ENCODE data around the gene CALCOCO2. TPM values are rescaled to one million over a fixed set of nuclear protein-coding genes. Genes with fewer than 3 reads are reported as not detected.

CALCOCO2 gene
- total and polyA plus RNA-seq, 2 of the 13 experiments (the other 11 are each of a cell fraction or from before 2014, with no cell fraction given), result 72.9 to 111 TPM

- TF ChIP-seq NR2F1 (CRISPR knock-in tag; IDR thresholded peaks at IDR 0.05) (no peak), YEATS4 (CRISPR knock-in tag; IDR thresholded peaks at IDR 0.05; ENCODE audit: borderline replicate concordance) (peak; percentile 62; the same call in 1 of the 2 replicates), GMEB2 (CRISPR knock-in tag; IDR thresholded peaks at IDR 0.05; ENCODE audit: low read depth) (peak; percentile 83), ZNF337 (CRISPR knock-in tag; IDR thresholded peaks at IDR 0.05; ENCODE audit: borderline replicate concordance, low read depth) (peak; percentile 80; the same call in 1 of the 2 replicates), ZNF136 (CRISPR knock-in tag; IDR thresholded peaks at IDR 0.05; ENCODE audit: low read depth) (peak; percentile 86; the same call in 1 of the 2 replicates), ZNF784 (CRISPR knock-in tag; IDR thresholded peaks at IDR 0.05; ENCODE audit: borderline replicate concordance) (peak; percentile 81), PLRG1 (conservative IDR thresholded peaks at IDR 0.05) (no peak), RARA (CRISPR knock-in tag; IDR thresholded peaks at IDR 0.05) (0 out of 2 replicates have a peak, but pooled peaks have one; percentile 17), RXRA (CRISPR knock-in tag; IDR thresholded peaks at IDR 0.05) (peak; percentile 62; the same call in 1 of the 2 replicates), ZNF142 (CRISPR knock-in tag; IDR thresholded peaks at IDR 0.05) (peak; percentile 74; the same call in 1 of the 2 replicates), ZNF576 (CRISPR knock-in tag; IDR thresholded peaks at IDR 0.05) (peak; percentile 48; the same call in 1 of the 2 replicates), ZFX (CRISPR knock-in tag; IDR thresholded peaks at IDR 0.05; ENCODE audit: low read depth) (peak; percentile 98), MED1 (CRISPR knock-in tag; IDR thresholded peaks at IDR 0.05) (peak; percentile 17; the same call in 1 of the 2 replicates), ATF2 (CRISPR knock-in tag; IDR thresholded peaks at IDR 0.05) (0 out of 2 replicates have a peak, but pooled peaks have one; percentile 8)
- TF ChIP-seq, protein P1, sequence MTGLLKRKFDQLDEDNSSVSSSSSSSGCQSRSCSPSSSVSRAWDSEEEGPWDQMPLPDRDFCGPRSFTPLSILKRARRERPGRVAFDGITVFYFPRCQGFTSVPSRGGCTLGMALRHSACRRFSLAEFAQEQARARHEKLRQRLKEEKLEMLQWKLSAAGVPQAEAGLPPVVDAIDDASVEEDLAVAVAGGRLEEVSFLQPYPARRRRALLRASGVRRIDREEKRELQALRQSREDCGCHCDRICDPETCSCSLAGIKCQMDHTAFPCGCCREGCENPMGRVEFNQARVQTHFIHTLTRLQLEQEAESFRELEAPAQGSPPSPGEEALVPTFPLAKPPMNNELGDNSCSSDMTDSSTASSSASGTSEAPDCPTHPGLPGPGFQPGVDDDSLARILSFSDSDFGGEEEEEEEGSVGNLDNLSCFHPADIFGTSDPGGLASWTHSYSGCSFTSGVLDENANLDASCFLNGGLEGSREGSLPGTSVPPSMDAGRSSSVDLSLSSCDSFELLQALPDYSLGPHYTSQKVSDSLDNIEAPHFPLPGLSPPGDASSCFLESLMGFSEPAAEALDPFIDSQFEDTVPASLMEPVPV (CRISPR knock-in tag; IDR thresholded peaks at IDR 0.05), result peak; percentile 92
Observed at GRCh38 chr17:48830840-48831548, at the start of gene CALCOCO2 (continued).
